Omental fat pad (tissue), 4 donors: ENCODE results near the gene GGACT. TPM values are rescaled to one million over a fixed set of nuclear protein-coding genes. Genes with fewer than 3 reads are reported as not detected.

ENCODE experiments used
- ATAC-seq: fragments of 150-250 bp; one replicate; pipeline ENCODE4 v1.9.1; 2016; ENCODE audit warnings: mild to moderate bottlenecking, moderate library complexity; ENCODE audit not compliant: low FRiP score
- DNase-seq: peaks from one replicate; pipeline ENCODE4 v3.0.0-alpha.2; 2019; ENCODE audit warnings: low spot score
- total RNA-seq, 4 donors: library from RNA; depleted of rRNA; stranded (reverse); fragments of >200 nt; gene quantifications; one replicate each; pipeline ENCODE4 v1.1.0, GENCODE V29; 2016
- TF ChIP-seq, protein P1 (sequence below), 3 donors: fragments of 450-650 bp; IDR thresholded peaks; one replicate each; pipeline ENCODE4 v1.5.1; 2016 to 2017; ENCODE audit warnings: antibody characterized with exemption in 3 of 3, mild to moderate bottlenecking in 3 of 3, moderate library complexity in 2 of 3

The GGACT gene
- total RNA-seq, 4 donors from 2014 or later, result 2.6 to 4.6 (median 3.1) TPM

GRCh38 chr13:100559886-100560285 is 28.7 kb downstream of the GGACT start:
- DNase-seq, result no peak
- TF ChIP-seq, protein P1, sequence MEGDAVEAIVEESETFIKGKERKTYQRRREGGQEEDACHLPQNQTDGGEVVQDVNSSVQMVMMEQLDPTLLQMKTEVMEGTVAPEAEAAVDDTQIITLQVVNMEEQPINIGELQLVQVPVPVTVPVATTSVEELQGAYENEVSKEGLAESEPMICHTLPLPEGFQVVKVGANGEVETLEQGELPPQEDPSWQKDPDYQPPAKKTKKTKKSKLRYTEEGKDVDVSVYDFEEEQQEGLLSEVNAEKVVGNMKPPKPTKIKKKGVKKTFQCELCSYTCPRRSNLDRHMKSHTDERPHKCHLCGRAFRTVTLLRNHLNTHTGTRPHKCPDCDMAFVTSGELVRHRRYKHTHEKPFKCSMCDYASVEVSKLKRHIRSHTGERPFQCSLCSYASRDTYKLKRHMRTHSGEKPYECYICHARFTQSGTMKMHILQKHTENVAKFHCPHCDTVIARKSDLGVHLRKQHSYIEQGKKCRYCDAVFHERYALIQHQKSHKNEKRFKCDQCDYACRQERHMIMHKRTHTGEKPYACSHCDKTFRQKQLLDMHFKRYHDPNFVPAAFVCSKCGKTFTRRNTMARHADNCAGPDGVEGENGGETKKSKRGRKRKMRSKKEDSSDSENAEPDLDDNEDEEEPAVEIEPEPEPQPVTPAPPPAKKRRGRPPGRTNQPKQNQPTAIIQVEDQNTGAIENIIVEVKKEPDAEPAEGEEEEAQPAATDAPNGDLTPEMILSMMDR (IDR thresholded peaks at IDR 0.05), result no peak
- ATAC-seq, result no peak

GRCh38 chr13:100552755-100553154 is 35.8 kb downstream of the GGACT start:
- TF ChIP-seq, protein P1 (IDR thresholded peaks at IDR 0.05), result no peak
- DNase-seq (no peak), ATAC-seq (no peak)

GRCh38 chr13:100549316-100549715 is 39.3 kb downstream of the GGACT start:
- DNase-seq (no peak), ATAC-seq (no peak)
- TF ChIP-seq, protein P1 (IDR thresholded peaks at IDR 0.05), result no peak

- DNase-seq, result no peak
- TF ChIP-seq, protein P1 (IDR thresholded peaks at IDR 0.05), result no peak
- ATAC-seq, result no peak
Measured at GRCh38 chr13:100547791-100548201, 40.8 kb downstream of the GGACT start.

DNA sequence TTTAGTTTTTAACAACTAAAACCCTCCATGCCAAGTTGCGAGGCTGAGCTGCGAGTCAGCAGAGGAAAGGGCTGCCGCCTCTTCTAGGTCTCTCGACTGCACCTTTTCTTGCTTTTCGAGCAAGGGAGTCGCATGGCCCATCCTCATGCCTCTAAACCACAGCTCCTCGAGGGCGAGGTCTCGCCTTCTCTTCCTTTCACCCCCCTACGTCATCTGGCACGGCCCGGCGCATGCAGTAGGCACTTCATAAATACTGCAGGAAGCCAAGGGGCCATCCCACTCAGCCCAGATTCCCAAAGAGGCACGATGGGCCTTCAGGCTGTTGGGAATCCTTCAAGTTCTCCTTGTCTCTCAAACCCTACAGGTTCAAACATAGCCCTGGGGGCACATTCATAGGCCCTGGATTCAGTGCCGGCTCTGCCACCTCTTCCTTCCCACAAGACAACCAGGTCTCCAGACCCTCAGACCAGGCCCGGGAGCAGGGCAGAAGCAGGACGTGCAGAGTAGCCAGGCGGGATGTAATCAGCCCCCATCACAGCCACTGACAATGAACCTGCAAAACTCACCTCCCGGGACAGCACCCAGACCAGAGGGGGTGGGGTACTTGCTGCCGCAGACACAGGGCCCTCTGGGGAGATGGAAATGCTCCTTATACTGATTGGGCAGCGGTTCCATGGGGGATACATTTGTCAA is 41.7 kb downstream of the GGACT start:
- DNase-seq (no peak), ATAC-seq (no peak)
- TF ChIP-seq, protein P1 (IDR thresholded peaks at IDR 0.05), result no peak

- TF ChIP-seq, protein P1 (IDR thresholded peaks at IDR 0.05), result no peak
- ATAC-seq (no peak), DNase-seq (no peak)
Measured at GRCh38 chr13:100545684-100546061, 42.9 kb downstream of the GGACT start.
